ENCODE results near the gene FRRS1.
A peak's percentile ranks its signal among the peaks of the same experiment; 100 is the strongest.
"Not testable (repeated sequence)": the region's sequence is repeated elsewhere in the genome, so short reads cannot be mapped to it uniquely, and the experiment has no call there.

The FRRS1 gene, protein sequence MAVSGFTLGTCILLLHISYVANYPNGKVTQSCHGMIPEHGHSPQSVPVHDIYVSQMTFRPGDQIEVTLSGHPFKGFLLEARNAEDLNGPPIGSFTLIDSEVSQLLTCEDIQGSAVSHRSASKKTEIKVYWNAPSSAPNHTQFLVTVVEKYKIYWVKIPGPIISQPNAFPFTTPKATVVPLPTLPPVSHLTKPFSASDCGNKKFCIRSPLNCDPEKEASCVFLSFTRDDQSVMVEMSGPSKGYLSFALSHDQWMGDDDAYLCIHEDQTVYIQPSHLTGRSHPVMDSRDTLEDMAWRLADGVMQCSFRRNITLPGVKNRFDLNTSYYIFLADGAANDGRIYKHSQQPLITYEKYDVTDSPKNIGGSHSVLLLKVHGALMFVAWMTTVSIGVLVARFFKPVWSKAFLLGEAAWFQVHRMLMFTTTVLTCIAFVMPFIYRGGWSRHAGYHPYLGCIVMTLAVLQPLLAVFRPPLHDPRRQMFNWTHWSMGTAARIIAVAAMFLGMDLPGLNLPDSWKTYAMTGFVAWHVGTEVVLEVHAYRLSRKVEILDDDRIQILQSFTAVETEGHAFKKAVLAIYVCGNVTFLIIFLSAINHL

DNA sequence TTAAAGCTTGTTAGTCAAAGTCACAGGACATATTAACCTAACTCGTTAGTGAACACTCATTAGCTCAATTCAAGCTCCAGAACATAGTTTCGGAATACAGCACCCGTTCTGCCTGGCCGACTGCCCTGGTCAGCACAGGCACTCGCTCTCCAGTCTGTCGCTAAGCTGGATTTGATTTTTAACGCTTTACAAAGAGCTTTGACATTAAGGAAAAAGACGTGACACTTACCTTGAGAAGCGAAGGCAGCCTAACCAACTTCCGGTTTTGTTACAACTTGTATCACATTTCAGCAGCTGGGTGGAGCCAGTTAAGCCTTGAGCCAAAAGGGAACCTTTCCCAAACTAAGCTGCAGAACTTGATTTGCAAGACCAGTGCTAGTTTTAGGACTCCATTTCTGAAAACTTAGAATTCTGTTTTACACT lies at the start of gene FRRS1:
Gene FRRS1, minus strand, starts transcription at position 258 of the 423 bp plus-strand sequence. CDS start 17,867 bp downstream, outside the sequence.
- DNase-seq, result peak in 19 of 42 donors; percentile 4 to 47 (median 13)
- intact Hi-C loops (cut with DNase I), result no loop called here

DNA sequence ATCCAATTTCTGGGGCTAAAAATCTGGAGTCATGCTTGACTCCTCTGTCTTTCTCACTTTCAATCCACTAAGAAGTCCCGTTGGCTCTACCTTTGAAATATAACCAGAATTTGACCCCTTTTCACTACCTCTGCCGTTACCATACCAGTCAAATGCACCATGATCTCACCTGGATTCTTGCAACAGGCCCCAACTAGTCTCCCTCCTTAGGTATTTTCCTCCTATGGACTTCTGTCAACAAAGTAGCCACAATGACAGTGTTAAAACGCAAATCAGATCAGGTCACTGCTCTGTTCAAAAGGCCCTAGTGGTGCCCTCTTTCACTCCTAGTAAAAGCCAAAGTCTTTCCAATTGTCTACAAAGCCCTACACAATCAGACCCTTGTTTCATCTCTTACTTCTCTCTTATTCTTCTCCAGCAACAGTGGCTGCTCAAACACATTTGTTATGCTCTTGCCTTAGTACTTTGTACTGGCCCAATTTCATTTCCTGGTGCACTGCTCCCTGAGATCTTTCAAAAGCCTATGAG lies 48.0 kb upstream of the FRRS1 start:
- DNase-seq, result no peak
- intact Hi-C loops (cut with DNase I), result no loop called here

DNA sequence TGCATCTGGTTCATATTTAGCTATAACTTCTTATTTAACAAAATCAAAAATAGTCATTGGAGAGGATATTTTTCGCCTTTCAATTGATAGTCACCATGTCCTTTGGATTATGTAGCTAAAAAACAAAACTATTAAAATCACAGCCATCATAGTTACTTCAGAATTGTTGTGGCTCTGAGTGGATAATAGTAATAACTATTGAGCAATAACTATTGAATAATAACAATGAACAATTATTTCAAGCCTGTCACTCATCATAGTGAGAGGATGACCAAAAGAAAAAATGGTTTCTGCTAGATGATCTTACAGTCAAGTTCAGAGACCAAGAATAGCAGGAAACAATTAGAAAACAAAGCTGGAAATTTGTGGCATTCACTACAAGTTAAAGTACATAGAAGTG lies 45.3 kb upstream of the FRRS1 start:
- no peak for DNase-seq
- intact Hi-C loops (cut with DNase I), result no loop called here

DNA sequence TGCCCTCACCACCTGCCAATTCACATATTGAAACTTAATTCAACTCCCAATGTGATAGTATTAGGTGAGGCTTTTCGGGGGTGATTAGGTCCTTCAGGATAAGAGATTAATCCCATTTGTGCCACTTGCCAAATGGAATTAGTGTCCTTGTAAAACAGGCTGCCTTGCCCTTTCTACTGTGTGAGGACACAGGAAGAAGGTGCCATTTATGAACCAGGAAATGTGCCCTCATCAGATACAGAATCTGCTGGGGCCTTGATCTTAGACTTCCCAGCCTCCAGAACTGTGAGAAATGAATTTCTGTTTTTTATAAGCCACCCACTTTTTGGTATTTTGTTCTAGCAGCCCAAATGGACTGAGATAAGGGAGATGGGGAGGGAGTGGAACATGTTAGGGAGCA lies 44.6 kb upstream of the FRRS1 start:
- intact Hi-C loops (cut with DNase I), result no loop called here
- DNase-seq, result no peak

DNA sequence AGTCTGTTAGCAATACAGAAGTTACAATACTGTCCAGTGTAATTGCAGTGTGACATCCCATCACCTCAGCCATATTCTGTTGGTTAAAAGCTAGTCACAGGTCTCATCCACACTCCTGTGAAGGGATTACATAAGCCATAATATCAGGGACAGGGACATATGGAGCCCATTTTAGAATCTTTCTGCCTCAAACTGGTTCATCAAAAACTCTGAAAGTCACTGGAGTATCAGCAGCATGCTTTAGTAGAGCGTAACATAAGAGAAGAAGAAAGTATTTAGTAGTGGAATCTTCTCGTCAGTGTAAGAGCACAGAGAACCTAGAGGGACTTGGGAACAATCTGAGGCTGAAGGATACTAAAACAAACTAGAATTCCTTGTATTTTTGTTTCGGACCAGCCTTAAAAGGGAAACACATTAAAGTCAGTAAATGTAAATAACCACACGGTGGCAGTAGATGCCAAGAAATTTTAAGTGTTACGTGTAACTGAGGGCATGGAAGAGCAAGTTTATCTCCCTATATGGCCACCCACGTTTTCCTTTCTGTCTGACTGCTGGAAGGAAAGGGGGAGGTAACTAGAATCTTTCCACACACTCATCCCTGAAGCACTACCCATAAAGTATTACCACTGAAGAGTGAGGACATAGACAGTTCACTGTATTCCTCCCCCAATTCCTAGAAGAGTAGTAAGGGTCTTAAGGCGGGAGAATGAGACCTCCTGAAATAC lies 42.1 kb upstream of the FRRS1 start:
- peak in 22 of 42 donors; percentile 8 to 81 (median 34) for DNase-seq
- intact Hi-C loops (cut with DNase I), result loop anchor here (5.0 to 10.0 kb wide), 2 partner anchors 326 to 649 kb away; partner anchors contain the start of genes SASS6 and TRMT13

DNA sequence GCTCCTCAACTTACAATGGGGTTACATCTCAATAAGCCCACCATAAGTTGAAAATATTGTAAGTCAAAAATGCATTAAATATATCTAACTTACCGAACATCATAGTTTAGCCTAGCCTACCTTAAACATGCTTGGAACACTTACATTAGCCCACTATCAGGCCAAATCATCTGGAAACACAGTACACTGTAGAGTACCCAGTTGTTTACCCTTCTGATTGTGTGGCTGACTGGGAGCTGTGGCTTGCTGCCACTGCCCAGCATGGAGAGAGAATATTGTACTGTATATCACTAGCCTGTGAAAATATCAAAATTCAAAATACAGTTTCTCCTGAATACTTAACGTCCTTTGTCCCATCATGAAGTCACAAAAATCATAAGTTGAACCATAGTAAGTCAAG lies 40.4 kb upstream of the FRRS1 start:
- intact Hi-C loops (cut with DNase I), result loop anchor here (5.0 to 10.0 kb wide), 2 partner anchors 328 to 650 kb away; partner anchors contain the start of genes SASS6 and TRMT13
- no peak for DNase-seq

DNA sequence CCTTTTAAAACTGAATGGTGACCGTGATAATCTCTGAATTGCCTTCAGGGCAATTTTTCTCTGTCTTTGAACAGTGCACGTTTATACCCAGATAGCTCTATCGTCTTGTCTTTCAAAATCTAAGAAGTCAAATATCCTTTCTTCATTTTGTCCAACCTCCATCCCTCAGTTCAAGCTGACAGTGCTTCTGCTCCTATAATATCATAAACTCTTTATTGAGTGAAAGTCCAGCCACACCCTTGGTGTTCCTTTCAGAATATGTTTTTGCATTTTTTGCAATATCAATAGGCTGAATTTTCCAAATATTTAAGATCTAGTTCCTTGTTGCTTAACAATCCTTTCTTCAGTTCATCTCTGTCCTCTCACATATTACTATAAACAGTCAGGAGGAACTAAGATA lies 35.1 kb upstream of the FRRS1 start:
- intact Hi-C loops (cut with DNase I), result loop anchor here (10.0 kb wide), 1 partner anchor 333 kb away; the partner anchor contains the start of genes SASS6 and TRMT13
- DNase-seq, result no peak

DNA sequence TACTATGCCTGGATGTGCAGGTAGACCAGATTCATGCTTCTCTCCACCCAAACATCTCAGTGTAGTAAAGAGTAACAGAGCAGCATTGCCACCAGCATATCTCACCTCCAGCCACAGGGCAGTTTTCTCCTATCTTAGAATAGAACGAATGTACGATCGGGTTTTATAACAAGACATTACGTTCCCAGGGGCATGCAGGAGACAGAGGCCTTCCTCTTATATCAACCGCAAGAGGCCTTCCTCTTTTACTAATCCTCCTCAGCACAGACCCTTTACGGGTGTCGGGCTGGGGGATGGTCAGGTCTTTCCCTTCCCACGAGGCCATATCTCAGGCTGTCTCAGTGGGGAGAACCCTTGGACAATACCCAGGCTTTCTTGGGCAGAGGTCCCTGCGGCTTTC lies 27.4 kb upstream of the FRRS1 start:
- DNase-seq, result not testable (repeated sequence)

DNA sequence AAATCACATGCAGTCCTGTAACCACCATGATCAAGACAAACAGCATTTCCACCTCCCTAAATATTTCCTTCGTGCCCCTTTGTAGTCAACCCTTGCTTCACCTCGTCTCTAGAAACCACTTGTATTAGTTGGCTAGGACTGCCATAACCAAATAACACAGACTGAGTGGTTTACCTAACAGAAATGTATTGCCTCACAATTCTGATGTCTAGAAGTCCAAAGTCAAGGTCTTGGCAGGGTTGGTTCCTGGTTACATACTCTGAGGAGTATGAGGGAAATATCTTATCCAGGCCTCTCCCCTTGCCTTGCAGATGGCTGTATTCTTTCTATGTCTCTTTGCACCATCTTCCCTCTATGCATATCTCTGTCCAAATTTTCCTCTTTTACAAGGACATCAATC lies 23.3 kb upstream of the FRRS1 start:
- DNase-seq, result no peak
- intact Hi-C loops (cut with DNase I), result no loop called here

More for the DNA sequence above, 27.4 kb upstream of the FRRS1 start:
- intact Hi-C loops (cut with DNase I), result not testable (repeated sequence)

DNA sequence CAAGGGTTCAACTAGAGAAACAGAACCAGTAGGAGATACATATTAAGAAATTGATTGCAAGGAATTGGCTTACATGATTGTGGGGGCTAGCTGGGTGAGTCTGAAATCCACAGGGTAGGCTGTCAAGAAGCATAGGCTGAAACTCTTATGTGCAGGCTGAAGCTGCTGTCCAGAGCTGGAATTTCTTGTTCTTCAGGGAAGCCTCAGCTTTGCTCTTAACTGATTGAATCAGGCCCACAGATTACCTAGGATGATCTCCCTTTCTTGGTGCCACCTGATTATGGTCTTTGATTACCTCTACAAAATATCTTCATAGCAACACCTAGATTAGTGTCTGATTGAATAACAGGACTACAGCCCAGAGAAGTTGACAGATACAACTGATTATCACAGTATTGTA lies 22.5 kb upstream of the FRRS1 start:
- no peak for DNase-seq
- intact Hi-C loops (cut with DNase I), result no loop called here

DNA sequence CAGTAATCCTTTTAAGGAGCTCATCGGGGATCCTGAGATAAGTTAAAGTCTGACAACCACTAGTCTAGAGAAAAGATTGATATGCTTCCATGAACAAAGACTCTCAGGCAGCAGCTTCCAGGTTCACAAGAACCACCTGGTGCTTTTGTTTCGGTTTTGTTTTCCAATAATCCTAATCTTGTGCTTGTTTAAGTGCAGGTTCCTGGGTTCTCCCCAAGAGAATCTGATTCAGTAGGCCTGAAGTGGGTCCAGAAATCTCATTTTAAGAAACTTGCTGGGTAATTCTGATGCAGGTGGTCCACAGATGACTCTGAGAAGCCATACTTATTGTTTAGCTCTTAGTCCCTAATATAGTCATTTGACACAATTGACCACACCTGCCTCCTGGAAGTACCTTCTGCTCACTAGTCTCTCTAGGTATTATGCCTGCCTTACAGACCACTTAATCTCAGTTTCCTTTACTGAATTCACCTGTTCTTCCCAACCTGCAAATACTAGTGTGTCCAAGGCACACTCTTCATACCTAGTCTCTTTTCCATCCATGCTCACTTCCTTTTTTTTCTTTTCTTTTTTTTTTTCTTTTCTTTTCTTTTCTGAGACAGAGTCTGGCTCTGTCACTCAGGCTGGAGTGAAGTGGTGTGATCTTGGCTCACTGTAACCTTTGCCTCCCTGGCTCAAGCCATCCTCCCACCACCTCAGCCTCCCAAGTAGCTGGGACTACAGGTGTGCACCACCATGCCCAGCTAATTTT lies 20.5 kb upstream of the FRRS1 start:
- intact Hi-C loops (cut with DNase I), result no loop called here
- DNase-seq, result no peak

DNA sequence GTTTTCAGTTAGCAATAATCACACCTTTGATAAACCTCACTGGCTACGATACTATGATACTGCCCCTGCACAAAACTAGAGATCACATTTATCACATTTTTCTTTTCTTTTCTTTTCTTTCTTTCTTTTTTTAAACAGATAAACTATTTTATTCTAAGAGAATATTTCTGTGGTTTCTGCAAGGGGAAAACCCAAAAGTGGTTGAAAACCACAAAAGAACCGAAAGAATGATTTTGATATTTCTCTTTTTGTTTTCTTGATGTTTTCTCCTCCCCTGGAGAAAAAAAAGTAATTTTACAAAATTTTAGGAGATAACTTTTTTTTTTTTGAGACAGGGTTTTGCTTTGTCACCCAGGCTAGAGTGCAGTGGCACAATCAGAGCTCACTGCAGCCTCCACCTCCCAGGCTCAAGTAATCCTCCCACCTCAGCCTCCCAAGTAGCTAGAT lies 18.4 kb upstream of the FRRS1 start:
- DNase-seq, result no peak
- intact Hi-C loops (cut with DNase I), result no loop called here

DNA sequence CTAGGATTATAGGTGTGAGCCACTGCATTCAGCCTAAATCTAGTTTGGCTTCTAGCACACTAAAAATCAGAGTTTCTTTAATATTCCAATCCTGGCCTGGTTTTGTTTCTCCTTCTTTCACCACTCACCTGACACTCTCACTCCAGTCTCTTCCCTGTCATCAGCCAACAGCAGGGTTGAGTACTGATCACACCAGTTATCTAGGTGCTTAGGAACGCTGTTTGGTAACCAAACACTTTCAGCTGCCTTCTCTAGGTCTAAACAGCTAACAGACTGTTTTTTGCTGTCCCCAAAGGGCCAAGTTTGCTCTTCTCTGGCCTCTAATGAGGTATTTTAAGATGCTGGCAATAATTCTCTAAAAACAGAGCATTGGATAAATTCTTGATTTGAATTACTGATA lies 17.7 kb upstream of the FRRS1 start:
- intact Hi-C loops (cut with DNase I), result no loop called here
- DNase-seq, result no peak

DNA sequence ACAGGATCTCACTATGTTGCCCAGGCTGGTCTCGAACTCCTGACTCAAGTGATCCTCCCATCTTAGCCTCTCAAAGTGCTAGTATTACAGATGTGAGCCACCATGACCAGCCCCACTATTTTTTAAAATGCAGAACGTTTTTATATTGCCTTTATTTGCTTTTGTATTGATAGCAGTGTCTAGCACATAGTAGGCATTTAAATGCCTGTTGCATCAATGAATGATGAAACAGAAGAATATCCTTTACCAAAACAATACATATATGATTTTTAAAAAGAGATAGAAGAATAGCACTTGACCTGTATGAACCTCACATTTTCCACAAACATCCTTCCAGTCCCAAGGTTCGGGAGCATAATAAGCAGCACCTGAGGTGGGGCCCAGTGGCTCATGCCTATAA lies 16.5 kb upstream of the FRRS1 start:
- DNase-seq, result no peak
- intact Hi-C loops (cut with DNase I), result no loop called here

DNA sequence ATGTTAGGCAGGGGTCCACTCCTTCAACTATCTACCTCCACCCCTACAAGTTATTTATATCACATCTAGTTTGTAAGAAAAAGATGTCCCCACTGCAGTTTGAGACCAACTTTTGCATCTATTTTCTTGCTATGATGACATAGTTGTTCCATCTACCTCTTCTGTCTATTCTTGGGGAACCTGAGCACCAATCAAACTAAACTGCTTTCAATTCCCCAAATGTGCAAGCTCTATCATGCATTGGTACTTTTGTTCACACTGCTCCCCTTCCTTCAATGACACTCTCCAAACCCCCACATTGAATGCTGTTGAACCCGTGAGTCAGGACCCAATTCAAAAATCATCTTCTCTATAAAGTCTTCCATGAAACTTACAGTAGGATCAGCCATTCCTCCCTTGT lies 16.0 kb upstream of the FRRS1 start:
- DNase-seq, result no peak
- intact Hi-C loops (cut with DNase I), result no loop called here

DNA sequence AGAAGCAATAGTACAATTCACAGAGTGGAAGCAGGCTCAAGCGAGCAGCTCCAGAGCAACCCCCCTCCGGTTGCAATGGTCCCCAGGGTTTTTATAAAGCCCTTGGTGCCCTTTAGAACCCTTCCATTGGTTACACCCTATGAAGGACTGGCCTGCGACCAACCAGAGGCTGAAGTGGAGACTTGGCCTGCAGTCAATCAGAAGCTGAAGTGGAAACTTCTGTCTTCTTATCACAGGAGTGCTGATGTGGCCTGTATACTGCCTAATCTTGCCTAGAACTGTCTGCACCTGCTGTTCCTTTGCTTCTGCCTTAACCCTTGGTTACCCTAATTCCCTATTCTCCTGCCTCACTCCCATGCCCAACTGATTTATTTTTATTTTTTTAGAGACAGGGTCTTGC lies 15.4 kb upstream of the FRRS1 start:
- intact Hi-C loops (cut with DNase I), result no loop called here
- DNase-seq, result no peak

DNA sequence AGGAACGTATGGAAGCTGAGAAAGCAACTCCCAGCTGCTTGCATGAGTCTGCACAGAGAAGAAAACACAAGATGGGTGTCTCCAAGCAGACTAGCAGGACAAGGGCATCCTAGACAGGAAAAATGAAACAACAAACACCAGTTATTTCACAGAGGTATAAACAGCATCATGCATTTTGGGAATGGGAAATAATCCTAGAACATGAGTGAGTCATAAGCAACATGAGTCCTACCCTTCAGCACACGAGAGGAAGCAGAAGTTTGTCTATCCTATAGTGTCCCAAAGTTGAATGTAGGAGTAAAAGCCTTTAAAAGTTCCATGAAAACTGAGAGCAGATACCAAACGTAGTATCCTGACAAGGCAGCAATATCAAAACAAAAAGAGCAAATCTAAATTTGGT lies 11.3 kb upstream of the FRRS1 start:
- intact Hi-C loops (cut with DNase I), result no loop called here
- DNase-seq, result no peak

DNA sequence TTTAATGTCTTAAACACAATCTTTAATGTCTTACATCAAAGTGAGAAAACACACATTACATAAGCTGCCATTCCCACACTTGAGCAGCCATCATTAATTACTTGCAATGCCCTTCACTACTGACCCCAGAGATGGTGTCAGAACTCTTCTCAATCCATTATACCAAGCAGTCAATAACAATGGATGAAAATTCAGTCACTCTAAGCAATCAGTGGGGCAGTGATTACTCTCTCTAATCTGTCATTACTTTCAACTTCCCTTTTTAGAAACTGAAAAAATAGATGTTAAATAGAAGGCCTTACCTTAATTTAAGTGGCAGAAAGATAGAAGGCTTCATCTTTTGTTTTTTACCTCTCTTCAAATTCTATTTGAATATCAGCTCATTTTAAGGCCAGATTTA lies 9.7 kb upstream of the FRRS1 start:
- intact Hi-C loops (cut with DNase I), result no loop called here

DNA sequence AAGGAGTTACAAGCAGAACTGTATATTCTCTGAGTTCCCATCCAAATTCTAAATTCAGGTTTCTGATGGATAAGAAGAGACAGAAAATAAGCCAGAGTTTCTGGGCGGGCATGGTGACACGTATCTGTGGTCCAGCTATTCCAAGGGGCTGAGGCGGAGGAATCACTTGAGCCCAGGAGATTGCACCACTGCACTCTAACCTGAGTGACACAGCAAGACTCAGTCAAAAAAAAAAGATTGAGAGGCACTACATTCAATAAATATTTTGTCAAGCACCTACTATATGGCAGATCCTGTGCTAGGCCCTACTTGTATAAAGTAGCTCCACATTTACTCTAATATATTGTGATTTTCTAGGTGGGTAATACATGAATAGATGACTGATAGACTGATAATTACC lies 6.4 kb upstream of the FRRS1 start:
- intact Hi-C loops (cut with DNase I), result no loop called here
- no peak for DNase-seq

More for the DNA sequence above, 9.7 kb upstream of the FRRS1 start:
- no peak for DNase-seq

Measured in head of caudate nucleus (tissue), 42 donors.